Stimulated activated CD8-positive, alpha-beta memory T cell treated with anti-CD3 and anti-CD28 coated beads, Interleukin-2, amount 100 ng/mL, for 1 hour (primary cell): ENCODE results near the gene C20orf141.
"Not testable (repeated sequence)": the region's sequence is repeated elsewhere in the genome, so short reads cannot be mapped to it uniquely, and the experiment has no call there.

Experiments used
- DNase-seq, 2 donors: peaks; one replicate each; pipeline ENCODE4 v3.0.0-alpha.2; 2020; ENCODE audit warnings: low read depth in 2 of 2

The C20orf141 gene

DNA sequence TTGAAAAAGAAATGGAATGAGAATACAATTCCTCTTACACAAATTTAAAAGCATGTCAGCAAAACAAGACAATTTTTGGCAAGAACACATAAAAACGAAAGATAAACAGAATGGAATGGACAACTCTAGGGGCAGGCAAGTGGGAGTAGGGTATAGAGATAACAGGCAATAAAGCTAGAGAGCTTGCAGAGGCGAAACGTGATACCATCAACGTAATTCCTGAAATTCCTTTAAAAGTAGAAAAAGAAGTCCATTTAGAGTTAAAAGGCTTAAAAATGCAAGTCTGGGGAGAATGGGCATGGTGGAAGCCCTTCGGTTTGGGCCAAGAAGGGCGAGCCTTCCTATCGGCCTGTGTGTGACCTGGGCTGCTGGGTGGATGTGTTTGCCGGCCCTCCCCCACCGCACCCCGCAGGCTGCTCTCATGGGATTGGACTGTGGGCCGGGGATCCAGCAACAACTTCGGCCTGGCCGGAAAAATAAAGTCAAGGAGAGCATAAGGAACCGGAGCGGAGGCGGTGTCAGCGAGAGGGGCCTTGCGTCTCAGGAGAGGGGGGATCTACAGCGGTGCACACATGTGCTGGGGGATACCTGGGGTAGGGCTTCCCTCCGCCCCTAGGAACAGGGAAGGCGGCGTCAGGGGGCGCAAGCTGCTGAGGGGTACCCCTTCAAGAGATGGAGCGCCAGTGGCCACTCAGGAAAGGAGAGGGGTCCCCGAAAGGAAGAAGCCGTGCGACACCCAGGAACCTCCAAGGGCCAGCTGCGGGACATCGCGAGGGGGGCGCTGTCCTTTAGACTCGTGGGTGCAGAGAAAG, 5.5 kb downstream of the C20orf141 start:
- DNase-seq = no peak

DNA sequence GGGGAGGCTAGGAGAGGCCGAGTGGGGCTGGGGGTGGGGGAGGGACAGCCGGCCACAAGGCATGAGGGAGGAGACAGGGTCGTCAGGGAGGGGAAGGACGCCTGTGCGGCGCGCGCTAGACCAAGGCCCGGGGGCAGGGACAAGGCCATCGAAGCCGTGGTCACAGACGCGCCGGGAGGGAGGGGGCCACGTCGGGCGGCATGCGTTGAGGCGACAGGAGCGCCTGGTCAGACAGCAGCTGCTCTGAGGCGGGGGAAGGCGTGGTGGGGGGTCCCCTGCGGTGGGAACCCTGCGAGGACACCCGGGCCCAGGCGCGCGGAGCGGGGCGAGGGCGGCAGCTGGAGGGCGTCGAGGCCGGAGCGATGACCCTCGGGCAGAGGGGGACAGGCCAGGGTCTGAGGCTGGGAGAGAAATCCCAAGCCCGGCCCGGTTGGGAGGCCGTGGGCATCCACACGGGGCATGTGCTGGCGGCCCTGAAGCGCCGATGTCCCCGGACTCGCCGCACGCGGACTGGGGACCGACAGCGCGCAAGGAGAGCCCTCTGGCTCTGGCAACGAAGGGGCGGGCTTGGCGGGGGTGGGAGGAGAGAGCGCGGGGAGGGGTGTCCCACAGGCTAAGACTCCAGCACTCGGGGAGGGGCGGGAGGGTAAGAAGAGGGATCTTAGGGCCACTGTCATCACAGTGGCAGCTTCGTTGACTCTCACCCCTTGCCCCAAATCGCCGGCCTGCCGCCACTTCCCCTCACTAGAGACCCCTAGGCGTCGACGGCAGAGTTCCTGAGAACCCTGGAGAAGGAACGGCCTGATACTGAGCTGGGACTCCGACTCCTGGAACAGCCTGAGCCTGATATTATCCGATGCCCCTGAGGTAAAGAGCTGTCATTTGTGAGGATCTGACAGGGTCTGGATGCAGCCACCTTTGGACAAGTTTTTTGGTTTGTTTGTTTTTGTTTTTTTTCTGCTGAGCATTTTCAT, 6.4 kb downstream of the C20orf141 start:
- no peak for DNase-seq

GRCh38 chr20:2822073-2822472, 7.3 kb downstream of the C20orf141 start:
- DNase-seq = no peak

- no peak for DNase-seq
Observed at GRCh38 chr20:2825761-2826160, 11.0 kb downstream of the C20orf141 start.

DNA sequence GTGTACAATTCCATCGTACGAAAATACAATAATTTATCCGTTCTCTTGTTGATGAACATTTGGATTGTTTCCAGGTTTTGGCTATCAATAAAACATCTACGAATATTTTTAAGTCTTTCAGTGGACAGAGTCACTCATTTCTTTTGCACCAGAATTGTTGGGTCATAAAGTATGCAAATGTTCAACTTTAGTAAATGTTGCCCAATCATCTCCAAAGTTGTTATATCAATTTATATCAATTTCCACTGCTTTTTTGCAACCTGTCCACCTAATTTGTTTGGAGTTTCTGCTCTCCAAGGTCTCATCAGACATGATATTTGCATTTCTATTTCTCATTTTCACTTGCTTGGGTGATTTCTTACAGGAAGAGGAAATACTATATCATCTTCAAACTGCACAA, 11.9 kb downstream of the C20orf141 start:
- no peak for DNase-seq

DNA sequence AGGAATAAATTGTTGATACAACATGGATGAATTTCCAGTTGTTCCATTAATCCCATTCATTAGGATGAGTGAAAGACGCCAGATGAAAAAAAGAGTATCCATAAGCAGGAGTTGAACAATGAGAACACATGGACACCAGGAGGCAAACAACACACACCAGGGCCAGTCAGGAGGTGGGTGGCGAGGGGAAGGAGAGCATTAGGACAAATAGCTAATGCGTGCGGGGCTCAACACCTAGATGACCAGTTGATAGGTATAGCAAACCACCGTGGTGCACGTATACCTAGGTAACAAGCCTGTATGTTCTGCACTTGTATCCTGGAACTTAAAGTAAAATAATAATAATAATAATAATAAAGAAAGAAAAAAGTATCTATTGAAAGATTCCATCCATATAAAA, 14.6 kb downstream of the C20orf141 start:
- DNase-seq = no peak

DNA sequence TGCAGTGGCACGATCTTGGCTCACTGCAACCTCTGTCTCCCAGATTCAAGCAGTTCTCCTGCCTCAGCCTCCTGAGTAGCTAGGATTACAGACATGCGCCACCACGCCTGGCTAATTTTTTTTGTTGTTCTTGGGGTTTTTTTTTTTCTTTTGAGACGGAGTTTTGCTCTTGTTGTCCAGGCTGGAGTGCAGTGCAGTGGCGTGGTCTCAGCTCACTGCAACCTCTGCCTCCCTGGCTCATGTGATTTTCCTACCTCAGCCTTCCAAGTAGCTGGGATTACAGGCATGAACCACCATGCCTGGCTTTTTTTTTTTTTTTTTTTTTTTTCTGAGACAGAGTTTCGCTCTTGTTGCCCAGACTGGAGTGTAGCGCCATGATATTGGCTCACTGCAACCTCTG, 16.4 kb downstream of the C20orf141 start:
- not testable (repeated sequence) for DNase-seq

- no peak for DNase-seq
Observed at GRCh38 chr20:2833761-2834160, 19.0 kb downstream of the C20orf141 start.

DNA sequence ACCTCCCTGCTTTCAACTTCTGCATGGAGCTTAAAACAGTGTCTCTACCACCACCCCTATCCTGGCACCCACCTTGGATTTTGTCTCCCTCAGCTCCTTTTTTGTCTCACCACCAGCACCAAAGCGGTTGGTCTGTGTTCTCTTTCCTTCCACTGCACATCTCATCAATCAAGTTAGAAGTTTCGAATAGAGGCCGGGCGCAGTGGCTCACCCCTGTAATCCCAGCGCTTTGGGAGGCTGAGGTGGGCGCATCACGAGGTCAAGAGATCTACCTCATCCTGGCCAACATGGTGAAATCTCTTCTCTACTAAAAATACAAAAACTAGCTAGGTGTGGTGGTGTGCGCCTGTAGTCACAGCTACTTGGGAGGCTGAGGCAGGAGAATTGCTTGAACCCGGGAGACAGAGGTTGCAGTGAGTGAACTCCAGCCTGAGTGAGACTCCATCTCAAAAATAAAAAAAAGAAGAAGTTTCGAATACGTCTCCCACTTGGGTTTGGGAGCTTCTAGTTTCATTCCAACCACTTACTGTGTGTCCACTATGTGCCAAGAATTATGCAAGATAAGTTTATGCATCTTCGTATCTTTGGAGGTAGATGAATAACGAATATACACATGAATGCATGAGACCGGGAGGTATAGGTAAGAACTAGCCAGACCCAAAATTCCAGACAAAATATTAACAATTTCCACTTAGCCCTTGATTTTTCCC, 19.8 kb downstream of the C20orf141 start:
- no peak for DNase-seq

GRCh38 chr20:2835331-2835796, 20.6 kb downstream of the C20orf141 start:
- no peak for DNase-seq

- no peak for DNase-seq
Observed at GRCh38 chr20:2836035-2836434, 21.2 kb downstream of the C20orf141 start.

DNA sequence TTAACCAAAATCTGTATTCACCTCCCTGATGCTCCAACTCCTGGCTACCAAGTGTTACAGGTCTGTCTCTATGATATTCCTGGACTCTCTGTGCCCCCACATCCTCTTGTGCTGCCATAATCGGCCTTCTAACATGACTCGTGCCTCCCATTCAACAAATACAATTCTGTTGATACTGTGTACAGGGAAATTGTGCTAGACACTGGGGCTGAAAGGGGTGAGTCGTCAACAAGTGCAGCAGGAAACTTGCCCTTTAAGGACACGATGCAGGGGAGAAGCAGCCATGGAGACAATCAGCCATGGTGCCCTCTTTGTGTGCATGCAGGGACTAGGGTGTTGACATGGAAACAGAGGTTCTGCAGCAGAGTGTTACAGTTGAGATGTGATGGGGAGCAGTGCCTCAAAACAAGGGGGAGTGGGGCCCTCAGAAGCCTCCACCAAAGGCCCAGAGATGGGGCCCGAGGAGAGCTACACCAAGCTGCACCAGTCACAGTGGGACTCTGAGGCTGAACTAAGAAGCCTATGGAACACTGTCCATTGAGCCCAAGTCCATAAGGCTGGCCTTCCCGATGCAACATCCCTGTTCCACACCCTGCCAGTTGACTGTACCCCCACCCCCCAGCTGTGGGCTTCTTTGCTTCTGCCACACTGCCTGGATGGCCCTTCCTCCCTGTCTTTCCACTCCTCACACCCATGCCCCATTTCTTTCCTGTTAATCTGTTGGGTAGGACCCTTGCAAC, 22.6 kb downstream of the C20orf141 start:
- no peak for DNase-seq

DNA sequence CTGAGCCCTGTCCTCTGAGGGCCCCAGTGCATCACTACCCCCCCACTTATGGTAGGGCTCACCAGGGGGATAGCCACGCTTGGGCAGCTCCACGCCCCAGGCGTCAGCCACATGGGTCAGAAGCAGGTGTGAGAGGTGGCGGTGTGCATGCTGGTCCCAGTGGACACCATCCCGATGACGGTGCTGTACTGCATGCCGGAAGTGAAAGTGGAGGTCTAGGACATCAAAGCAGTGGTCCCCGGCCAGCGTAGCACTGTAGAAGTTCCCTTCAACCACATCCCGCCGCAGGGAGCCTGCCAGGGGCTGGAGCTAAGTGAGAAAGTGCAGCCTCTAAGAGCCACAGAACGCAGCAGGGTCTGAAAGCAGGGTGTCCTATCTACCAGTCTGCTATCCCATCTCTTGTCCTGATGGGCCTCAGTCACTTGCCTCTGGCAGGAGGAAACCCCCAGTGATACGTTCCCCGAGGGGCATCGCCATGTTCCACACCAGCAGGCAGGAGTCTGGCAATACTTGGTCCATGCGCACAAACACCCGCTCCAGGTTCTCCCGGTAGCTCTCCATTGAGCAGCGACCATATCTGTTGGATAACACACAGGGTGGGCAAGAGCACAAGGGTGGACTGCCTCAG, 23.5 kb downstream of the C20orf141 start:
- no peak for DNase-seq

DNA sequence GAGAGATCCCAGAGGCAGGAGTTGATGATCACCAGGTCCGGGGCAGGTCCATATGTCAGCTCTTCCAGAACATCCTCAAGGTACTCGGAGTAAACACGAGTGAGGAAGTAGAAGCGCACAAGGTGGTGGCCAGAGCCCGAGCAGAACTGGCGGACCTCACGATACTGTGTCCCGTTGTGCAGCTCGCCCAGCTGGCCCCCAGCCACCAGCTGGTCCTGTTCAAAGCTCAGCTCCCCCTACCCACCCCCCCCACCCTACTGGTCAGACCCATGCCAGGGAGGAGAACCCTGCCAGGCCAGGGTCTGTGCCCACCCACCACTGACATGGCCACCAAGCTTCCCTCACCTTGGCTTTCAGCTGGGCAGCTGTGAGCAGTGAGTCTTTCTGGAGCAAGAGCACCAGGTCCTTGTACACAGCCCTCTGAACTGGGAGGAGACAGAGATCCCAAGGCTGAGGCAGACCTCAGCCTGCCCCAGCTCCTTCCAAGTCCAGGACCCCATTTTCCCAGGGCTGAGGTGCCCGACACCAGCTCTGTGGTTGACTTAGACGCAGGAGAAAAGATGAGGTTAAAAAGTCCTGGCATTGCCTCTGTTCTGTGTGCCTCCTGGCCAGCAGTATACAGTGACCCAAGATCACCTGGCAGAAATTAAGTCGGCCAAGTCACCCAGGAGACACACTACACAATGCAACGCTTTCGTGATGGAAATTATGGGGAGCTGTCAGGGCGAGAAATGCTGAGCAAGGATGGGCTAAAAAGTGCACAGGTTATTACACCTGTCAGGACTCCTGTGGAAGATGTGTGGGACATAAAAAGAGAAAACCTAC, 24.3 kb downstream of the C20orf141 start:
- no peak for DNase-seq

DNA sequence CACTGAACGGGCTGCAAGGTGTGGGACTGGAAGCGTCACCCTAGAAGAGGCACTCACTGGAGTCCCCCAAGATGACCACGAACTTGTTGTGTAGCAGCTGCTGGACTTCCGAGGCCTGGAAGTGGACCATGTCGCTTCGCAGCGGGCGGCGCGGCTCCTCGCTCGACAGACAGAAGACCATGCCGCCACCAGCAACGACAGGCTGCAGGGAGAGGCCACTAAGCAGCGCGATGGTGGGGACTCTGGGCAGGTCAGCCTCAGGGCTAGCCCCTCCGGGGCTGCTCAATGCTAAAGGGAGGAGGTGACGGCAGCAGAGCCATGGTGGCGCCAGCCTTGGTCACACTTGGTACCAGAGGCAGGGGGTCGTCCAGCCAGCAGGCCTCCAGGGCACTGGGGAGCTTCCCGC, 24.9 kb downstream of the C20orf141 start:
- no peak for DNase-seq

DNA sequence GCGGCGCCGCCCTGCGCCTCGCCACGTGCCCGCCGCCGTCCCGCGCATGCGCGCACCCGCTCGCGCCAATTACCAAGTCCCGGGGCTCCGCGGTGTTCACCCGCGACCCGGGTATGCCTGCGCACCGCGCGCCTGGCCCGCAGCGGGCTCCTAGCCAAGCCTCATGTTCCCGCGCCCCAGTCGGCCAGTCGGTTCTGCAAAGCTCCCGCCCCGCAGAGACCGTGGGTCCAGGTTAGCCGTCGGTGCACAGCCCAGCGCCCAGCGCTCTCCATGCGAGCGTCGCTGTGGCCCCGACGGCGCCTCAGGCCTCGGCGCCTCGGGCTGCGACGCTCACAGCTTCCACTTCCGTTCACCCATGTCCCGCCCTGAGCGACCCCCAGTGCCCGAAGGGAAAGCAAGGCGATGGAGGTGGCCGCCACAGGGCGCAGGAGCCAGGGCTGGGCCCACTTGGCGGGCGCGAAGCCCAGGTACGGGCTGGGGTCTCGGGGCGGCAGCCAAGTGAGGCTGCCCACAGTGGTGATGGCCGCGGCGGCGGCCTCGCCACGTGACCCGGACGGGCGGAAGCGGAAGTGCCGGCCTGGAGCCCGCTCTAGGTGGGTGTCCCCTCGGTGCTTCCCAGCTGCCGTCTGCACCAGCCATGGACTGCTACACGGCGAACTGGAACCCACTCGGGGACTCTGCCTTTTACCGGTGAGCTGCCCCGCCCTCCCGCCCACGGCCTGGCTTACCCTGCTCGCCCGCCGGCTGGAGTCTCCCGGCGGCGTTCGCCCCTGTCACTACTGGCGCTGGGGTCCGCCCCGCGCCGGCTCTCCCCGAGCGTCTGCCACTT, 25.6 kb downstream of the C20orf141 start, which contains the start of the genes PCED1A and VPS16:
Gene PCED1A, minus strand, starts transcription at position 518 of the 829 bp plus-strand sequence. CDS start 743 bp downstream, outside the sequence.
Gene VPS16, plus strand, starts transcription at position 608 of the 829 bp plus-strand sequence. Its CDS starts 30 bp downstream, at position 638.
- peak; percentile 78 for DNase-seq

DNA sequence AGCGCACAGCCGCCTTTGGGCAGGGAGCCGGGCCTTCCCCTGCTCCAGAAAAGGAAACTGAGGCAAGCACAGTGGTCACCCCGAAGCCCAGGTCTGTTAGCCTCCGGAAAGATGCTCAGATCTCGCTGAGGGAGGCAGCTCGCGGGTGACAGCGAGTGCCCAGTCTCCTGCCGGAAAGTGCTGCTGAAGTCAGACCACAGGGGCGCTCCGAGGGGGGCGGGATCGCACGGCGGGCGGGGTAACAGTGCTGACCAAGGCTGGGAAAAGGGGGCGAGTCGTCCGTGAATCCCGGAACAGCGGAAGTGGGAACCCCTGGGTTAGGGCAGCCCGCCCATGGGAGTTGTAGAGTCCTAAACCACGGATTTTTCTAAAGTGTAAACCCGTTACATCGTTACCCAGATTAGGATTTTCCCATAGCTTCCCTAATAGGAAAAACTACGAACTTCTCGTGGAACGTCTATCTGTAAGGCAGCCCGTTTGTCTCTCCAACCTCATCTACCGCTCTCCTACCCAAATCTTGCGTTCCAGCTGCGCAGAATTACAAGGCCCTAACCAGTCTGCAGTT, 26.3 kb downstream of the C20orf141 start:
- DNase-seq = no peak

DNA sequence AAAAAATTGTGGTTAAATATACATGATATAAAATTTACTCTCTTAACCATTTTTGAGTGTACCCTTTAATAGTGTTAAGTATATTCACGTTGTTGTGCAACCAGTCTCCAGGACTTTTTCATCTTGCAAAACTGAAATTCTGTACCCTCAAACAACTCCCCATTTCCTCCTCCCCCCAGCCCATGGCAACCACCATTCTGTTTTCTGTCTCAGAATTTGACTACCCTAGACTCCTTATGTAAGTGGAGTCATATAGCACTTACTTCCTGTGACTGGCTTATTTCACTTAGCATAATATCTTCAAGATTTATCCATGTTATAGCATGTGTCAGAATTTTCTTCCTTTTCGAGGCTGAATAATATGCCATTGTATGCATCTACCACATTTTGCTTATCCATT, 30.8 kb downstream of the C20orf141 start:
- DNase-seq = no peak
